K562 (cell line): ENCODE measurements around the gene EFR3B. TPM values are rescaled to one million over a fixed set of nuclear protein-coding genes. Genes with fewer than 3 reads are reported as not detected.

Source experiments
- ATAC-seq: fragments of 200-7000 bp; cut with Tn5 transposase; 3 replicates; pipeline ENCODE4 v1.9.1; 2020; ENCODE audit warnings: moderate library complexity
- BruUV-seq: library from RNA; stranded (reverse); fragments of 400-500 nt; replicated peaks from 2 replicates; lab custom pipeline; 2021; lab: Mats Ljungman, UMichigan
- CTCF ChIA-PET: fragments of 300-600 bp; formaldehyde crosslinking; extraction: SDS; loops from one replicate; lab custom pipeline; 2021; ENCODE audit warnings: low intra/inter-chr PET ratio; lab: Yijun Ruan, JAX
- POLR2A ChIA-PET: fragments of 300-600, 350-650 bp; sonication (Branson Sonifier 250); formaldehyde crosslinking; extraction: SDS; loops from one replicate; lab custom pipeline; 2021; ENCODE audit warnings: antibody characterized with exemption, inconsistent platforms; lab: Yijun Ruan, JAX
- DNase-seq, 4 experiments: peaks; one replicate each; pipeline versions ENCODE4 v3.0.0 to v3.0.0-alpha.2; 2011 to 2018; ENCODE audit warnings: low spot score in 3 of 4, mixed read lengths in 3 of 4; ENCODE audit errors: extremely low read depth in 1 of 4
- FAIRE-seq: peaks from 2 replicates; lab custom pipeline; 2011; peaks lifted over from hg19 to GRCh38; lab: Jason Lieb, UNC
- H2AFZ ChIP-seq: 2 replicates; pipeline ENCODE4 v1.6.0; 2011; ENCODE audit warnings: low read depth, low read length, control low read depth, inconsistent platforms
- H3K27ac ChIP-seq: fragments of 200-600 bp; 3 replicates; pipeline ENCODE4 v1.8.0; 2011; ENCODE audit warnings: low read depth, mild to moderate bottlenecking, control low read depth, inconsistent platforms, low read length, moderate library complexity, mixed read lengths; ENCODE audit errors: extremely low read depth
- H3K27me3 ChIP-seq, 2 experiments: fragments of 300-600 bp in 1 of 2; 2 replicates in 1 of 2; 3 replicates in 1 of 2; pipeline versions ENCODE4 v1.6.0 to v1.8.0; 2011; ENCODE audit warnings: inconsistent platforms in 2 of 2, low read length in 2 of 2, mild to moderate bottlenecking in 1 of 2, mixed read lengths in 1 of 2, moderate library complexity in 1 of 2; ENCODE audit not compliant: control insufficient read depth in 2 of 2, insufficient read depth in 2 of 2
- H3K36me3 ChIP-seq: fragments of 300-600 bp; 3 replicates; pipeline ENCODE4 v1.8.0; 2011; ENCODE audit warnings: mild to moderate bottlenecking, low read length, inconsistent platforms; ENCODE audit not compliant: control insufficient read depth, insufficient read depth
- H3K4me1 ChIP-seq, 2 experiments: fragments of 200-600 bp in 1 of 2; replicated peaks in 1 of 2; 2 replicates in 1 of 2; 3 replicates in 1 of 2; pipeline versions ENCODE4 v1.5.1 to v1.8.0; 2011; ENCODE audit warnings: inconsistent platforms in 2 of 2, low read length in 2 of 2, mild to moderate bottlenecking in 1 of 2, mixed read lengths in 1 of 2, moderate library complexity in 1 of 2; ENCODE audit not compliant: control insufficient read depth in 2 of 2, insufficient read depth in 2 of 2
- H3K4me2 ChIP-seq: 2 replicates; pipeline ENCODE4 v1.6.1; 2011; ENCODE audit warnings: low read length, control low read depth, inconsistent platforms, mixed read lengths; ENCODE audit not compliant: insufficient read depth
- H3K4me3 ChIP-seq: fragments of 200-600 bp; sonication (generic), shearing (Covaris generic); 2 replicates; pipeline ENCODE4 v1.5.1; 2016; ENCODE audit warnings: control low read depth, inconsistent platforms
- H3K79me2 ChIP-seq: fragments of 200-600 bp; 3 replicates; pipeline ENCODE4 v1.8.0; 2011; ENCODE audit warnings: low read length, inconsistent platforms; ENCODE audit not compliant: control insufficient read depth, insufficient read depth
- H3K9ac ChIP-seq, 2 experiments: 2 replicates each; pipeline versions ENCODE4 v1.6.0 to v1.6.1; 2011; ENCODE audit warnings: low read depth in 2 of 2, low read length in 2 of 2, control low read depth in 1 of 2, inconsistent platforms in 1 of 2, mild to moderate bottlenecking in 1 of 2, mixed read lengths in 1 of 2; ENCODE audit not compliant: insufficient read depth in 1 of 2
- H3K9me1 ChIP-seq: one replicate; pipeline ENCODE4 v1.6.0; 2011; ENCODE audit warnings: inconsistent platforms, mild to moderate bottlenecking, low read length, moderate library complexity; ENCODE audit not compliant: control insufficient read depth, insufficient read depth
- H3K9me3 ChIP-seq: replicated peaks from 2 replicates; pipeline ENCODE4 v1.5.1; 2011; ENCODE audit warnings: low read depth, low read length, inconsistent platforms; ENCODE audit not compliant: control insufficient read depth, insufficient read depth
- H4K20me1 ChIP-seq: replicated peaks from 2 replicates; pipeline ENCODE4 v1.6.1; 2011; ENCODE audit warnings: low read length, inconsistent platforms, mixed read lengths; ENCODE audit not compliant: control insufficient read depth, insufficient read depth
- ADNP ChIP-seq: fragments of 200-800 bp; sonication (Bioruptor generic); IDR thresholded peaks from 2 replicates; pipeline ENCODE4 v1.6.1; 2016; ENCODE audit warnings: missing genetic modification characterization, missing compliant biosample characterization
- GABPA ChIP-seq: fragments of 200-800 bp; sonication (Bioruptor generic); conservative IDR thresholded peaks from 2 replicates; pipeline ENCODE4 v1.6.1; 2016; ENCODE audit warnings: low read depth, missing genetic modification characterization, missing compliant biosample characterization
- HIVEP1 ChIP-seq: fragments of 250-450 bp; sonication (Bioruptor Pico); IDR thresholded peaks from 2 replicates; pipeline ENCODE4 v1.4.0; 2020; ENCODE audit warnings: mild to moderate bottlenecking
- JUN ChIP-seq, 2 experiments: sonication (generic) in 1 of 2; formaldehyde crosslinking in 1 of 2; IDR thresholded peaks; 2 replicates each; pipeline versions ENCODE4 v1.6.1 to v1.8.0; 2012 to 2022; ENCODE audit warnings: borderline replicate concordance in 2 of 2, mild to moderate bottlenecking in 2 of 2, improper control_type of control experiment in 1 of 2, low read depth in 1 of 2, low read length in 1 of 2, missing genetic modification reagents in 1 of 2
- POLR2AphosphoS5 ChIP-seq: IDR thresholded peaks from 2 replicates; pipeline ENCODE4 v1.6.1; 2011; ENCODE audit warnings: mild to moderate bottlenecking, low read depth, low read length, moderate library complexity; ENCODE audit not compliant: control insufficient read depth, insufficient read depth
- THRB ChIP-seq: fragments of 450-650 bp; formaldehyde crosslinking; conservative IDR thresholded peaks from 2 replicates; pipeline ENCODE4 v1.4.0; 2022; ENCODE audit warnings: mild to moderate bottlenecking, missing genetic modification characterization
- ZFP36 ChIP-seq: fragments of 150-350 bp; IDR thresholded peaks from 2 replicates; pipeline ENCODE4 v1.6.1; 2018; ENCODE audit warnings: low read length, low read depth; ENCODE audit not compliant: partially characterized antibody
- WGBS: fragments of 100-300 bp; shearing (Covaris generic); methylation state at CpG from one replicate; pipeline ENCODE4 v1.1.6; 2016; ENCODE audit warnings: low coverage, mixed read lengths; ENCODE audit not compliant: insufficient coverage; ENCODE audit errors: missing lambda C conversion rate; 5-methylcytosine and 5-hydroxymethylcytosine counted together
- in situ Hi-C: fragments of 300-500 bp; cut with MboI; formaldehyde crosslinking; loops from 4 replicates; pipeline ENCODE4 v1.15.0; 2018; ENCODE audit warnings: inconsistent platforms, mixed read lengths
- intact Hi-C: fragments of 100-400 bp; cut with micrococcal nuclease; formaldehyde crosslinking; loops from 2 replicates; pipeline ENCODE4 v1.14.2; 2022
- polyA plus RNA-seq, 8 experiments: library from polyadenylated mRNA; depleted of rRNA in 4 of 8; stranded (reverse) in 5 of 8; unstranded in 3 of 8; fragments of >200 nt; fragmentation: Nextera tagmentation in 2 of 8; fragmentation: Illumina TruSeq in 1 of 8; extraction: Ambion mirVana in 2 of 8; extraction: Trizol in 1 of 8; gene quantifications; 2 replicates each; pipeline versions ENCODE4 v1.2.1 to v1.2.3, GENCODE V29; 2011 to 2014; ENCODE audit warnings: inconsistent platforms in 1 of 8, missing spikeins in 1 of 8
- total RNA-seq, 7 experiments: library from RNA; depleted of rRNA in 6 of 7; stranded (reverse); fragments of >200 nt in 6 of 7; fragmentation: Illumina TruSeq in 2 of 7; extraction: Trizol in 2 of 7; gene quantifications; 2 replicates each; pipeline versions ENCODE4 v1.2.1 to v1.2.3, GENCODE V29; 2011 to 2021; ENCODE audit warnings: low replicate concordance in 1 of 7

EFR3B gene
- total and polyA plus RNA-seq, 9 of the 15 experiments (the other 6 are each of a cell fraction or from before 2014, with no cell fraction given) = not detected

- no peak for ATAC-seq
- no peaks in the 10 kb centered on the region for H3K9me1 ChIP-seq
- no TSS peak for BruUV-seq
- no peak overlapping the region for H3K4me2 ChIP-seq
- 4% methylated on average over 2 of the region's 2 CpGs for WGBS
- TF ChIP-seq THRB (CRISPR knock-in tag) (no peak), ZFP36 (peak; percentile 87)
- POLR2A ChIA-PET = no interaction called here
- H3K9me3 ChIP-seq = no peaks in the 10 kb centered on the region
- no peak overlapping the region for H3K4me3 ChIP-seq
- in situ Hi-C loops = no loop called here
- H3K36me3 ChIP-seq = no peaks in the 10 kb centered on the region
- H2AFZ ChIP-seq = no peak overlapping the region
- no peaks in the 10 kb centered on the region for H3K79me2 ChIP-seq
- no peak for FAIRE-seq
- no peak for DNase-seq
- H3K4me1 ChIP-seq = no peaks in the 10 kb centered on the region
- H4K20me1 ChIP-seq = no peaks in the 10 kb centered on the region
- H3K27me3 ChIP-seq = peaks cover 32 to 49% of the 10 kb centered on the region in 2 experiments
- CTCF ChIA-PET = no interaction called here
- H3K9ac ChIP-seq = no peak overlapping the region
- intact Hi-C loops = no loop called here
- H3K27ac ChIP-seq = no peak overlapping the region
Observed at GRCh38 chr2:25077789-25078169, 35.9 kb downstream of the EFR3B start.

- Histone ChIP-seq H3K27me3 (peaks cover 32 to 44% of the 10 kb centered on the region in 2 experiments), H3K79me2 (no peaks in the 10 kb centered on the region), H3K4me2 (no peak overlapping the region), H2AFZ (no peak overlapping the region), H3K9me3 (no peaks in the 10 kb centered on the region), H3K36me3 (no peaks in the 10 kb centered on the region), H4K20me1 (no peaks in the 10 kb centered on the region), H3K9ac (no peak overlapping the region), H3K9me1 (no peaks in the 10 kb centered on the region), H3K4me1 (no peaks in the 10 kb centered on the region), H3K27ac (no peak overlapping the region), H3K4me3 (no peak overlapping the region)
- no TSS peak for BruUV-seq
- POLR2A ChIA-PET = no interaction called here
- intact Hi-C loops (no loop called here), in situ Hi-C loops (no loop called here)
- TF ChIP-seq JUN (IDR thresholded peaks at IDR 0.05; ENCODE audit: borderline replicate concordance, low read depth, low read length) (no peak), JUN (CRISPR knock-in tag; IDR thresholded peaks at IDR 0.05; ENCODE audit: borderline replicate concordance) (no peak), ADNP (tag) (no peak), HIVEP1 (no peak), GABPA (tag) (no peak), POLR2AphosphoS5 (no peak)
- no peak for DNase-seq
- no peak for ATAC-seq
- CTCF ChIA-PET = no interaction called here
- peak; percentile 48 for FAIRE-seq
- WGBS = 2% methylated on average over 16 of the region's 16 CpGs
Observed at GRCh38 chr2:25078170-25079049, 36.5 kb downstream of the EFR3B start.
